Activated T-helper 9 cell treated with anti-CD3 and anti-CD28 coated beads, Interleukin-2, amount 50 U/mL, for 16 hours (primary cell): ENCODE results near the gene CCDC93.

Experiments used
- DNase-seq: peaks from one replicate; pipeline ENCODE4 v3.0.0-alpha.2; 2020; ENCODE audit warnings: low read depth

The CCDC93 gene

DNA sequence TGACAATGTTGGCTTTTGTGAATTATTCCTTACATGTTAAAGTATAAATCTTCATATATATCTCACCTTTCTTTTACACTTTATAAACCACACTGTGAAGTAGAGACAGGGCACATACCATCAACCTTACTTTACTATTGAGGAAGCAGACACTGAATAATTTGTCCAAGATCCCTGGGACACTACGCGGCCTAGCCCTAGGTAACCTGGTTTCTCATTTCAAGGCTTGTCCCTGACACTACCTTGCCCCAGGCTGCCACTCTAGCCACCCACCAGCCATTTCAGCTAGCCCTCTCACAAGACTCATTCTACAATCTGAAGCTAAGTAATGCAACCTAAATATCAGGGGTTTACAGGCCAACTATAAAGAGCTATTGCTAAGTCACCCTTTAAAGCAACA is 26.7 kb downstream of the CCDC93 start:
- no peak for DNase-seq

DNA sequence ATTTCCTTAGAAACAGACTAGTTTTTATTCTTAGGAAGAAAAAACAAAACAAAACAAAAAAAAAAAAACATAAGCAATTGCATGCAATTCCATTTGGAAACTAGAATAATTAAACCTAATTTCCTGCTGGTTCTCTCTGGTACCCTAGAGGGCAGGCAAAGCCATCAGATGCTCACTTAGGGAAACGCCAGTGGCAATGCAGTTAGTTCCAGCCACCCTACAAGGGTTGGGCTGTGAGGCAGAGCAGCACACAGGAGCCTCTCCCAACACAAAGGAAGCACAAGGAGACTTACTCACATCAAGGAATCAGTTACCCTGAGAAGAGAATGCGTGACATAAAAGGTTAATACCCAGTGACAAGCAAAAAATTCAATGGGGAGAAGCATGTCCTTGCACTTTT is 28.8 kb downstream of the CCDC93 start:
- DNase-seq: no peak

DNA sequence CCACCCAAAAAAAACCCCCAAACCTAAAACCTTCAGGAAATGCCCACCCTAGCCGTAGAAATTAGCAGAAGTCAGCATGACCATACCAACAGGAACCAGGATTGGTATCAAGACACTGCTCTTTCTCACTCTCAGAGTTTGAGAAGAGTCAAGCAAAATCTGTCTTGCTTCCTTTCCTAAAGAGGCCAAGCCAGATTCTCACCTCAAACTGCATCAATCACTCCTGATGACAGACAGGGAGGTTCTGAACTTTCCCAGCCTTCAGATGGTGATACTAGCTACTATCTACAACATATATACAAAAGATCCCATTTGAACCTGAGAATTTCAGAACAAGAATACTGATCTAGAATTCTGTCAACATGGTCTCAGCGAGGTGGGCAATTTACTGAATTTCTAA is 29.7 kb downstream of the CCDC93 start:
- DNase-seq: no peak

DNA sequence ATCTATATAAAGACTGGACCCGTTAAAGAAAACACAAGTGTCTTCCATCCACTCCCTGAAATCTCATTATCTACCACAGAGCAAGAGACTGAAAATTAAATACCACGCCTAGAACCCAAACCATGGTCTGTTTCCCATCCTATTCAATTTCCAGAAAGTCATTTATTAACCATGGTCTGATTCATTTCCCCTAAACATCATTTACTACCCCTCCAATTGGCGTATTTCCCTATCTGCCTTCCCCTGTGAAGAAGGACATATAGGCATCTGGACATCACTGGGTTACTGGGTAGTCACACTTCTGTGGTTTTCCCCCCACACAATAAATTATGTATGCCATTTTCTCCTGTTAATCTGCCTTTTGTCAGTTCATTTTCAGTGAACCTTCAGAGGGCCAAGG is 30.8 kb downstream of the CCDC93 start:
- no peak for DNase-seq

DNA sequence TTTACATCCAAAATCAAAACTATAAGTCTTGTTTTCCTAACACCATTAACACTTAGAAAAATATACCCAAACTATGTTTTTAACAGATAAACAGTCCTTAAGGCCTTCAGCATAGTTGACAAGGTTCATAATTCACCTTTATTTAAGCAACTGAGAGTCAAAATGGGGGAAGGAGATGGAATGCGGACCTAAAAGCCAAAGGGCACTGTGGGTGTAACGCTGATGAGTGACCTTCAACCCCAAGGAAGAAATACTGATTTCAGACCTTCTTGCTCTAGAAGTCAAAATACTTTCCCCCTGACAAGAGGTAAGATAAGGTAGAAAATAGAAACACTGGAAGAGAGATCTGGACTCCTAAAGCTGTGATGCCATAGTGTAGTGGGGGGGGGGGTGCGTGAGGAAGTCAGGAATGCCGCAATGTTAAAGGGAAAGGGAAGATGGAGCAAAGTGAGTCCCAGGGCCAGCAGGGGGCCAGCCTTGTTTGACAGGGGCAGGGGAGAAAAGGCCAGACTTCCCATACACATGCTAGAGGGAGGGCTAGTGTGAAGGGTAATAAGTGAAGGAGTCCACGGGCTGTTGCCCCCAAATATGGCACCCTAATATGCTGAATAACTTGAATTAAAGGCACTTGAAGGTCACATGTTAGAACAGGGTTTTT is 31.4 kb downstream of the CCDC93 start:
- DNase-seq: no peak

DNA sequence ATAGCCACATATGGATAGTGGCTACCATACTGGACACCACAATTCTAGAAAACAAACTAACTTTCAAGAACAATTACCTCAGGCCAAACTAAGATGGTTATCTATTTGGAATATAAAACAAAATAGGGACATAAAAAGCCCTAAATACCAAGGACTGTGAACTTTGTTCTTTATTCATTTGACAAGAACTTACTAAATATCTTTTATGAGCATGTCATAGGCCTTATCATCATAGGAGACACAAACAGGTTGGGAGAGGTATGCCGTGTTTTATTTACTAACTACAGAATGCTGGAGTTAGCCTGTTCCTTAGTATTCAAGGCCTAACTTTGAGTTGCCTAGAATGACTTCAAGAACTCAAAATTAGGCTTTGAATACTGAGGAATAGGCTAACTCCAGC is 32.1 kb downstream of the CCDC93 start:
- no peak for DNase-seq

DNA sequence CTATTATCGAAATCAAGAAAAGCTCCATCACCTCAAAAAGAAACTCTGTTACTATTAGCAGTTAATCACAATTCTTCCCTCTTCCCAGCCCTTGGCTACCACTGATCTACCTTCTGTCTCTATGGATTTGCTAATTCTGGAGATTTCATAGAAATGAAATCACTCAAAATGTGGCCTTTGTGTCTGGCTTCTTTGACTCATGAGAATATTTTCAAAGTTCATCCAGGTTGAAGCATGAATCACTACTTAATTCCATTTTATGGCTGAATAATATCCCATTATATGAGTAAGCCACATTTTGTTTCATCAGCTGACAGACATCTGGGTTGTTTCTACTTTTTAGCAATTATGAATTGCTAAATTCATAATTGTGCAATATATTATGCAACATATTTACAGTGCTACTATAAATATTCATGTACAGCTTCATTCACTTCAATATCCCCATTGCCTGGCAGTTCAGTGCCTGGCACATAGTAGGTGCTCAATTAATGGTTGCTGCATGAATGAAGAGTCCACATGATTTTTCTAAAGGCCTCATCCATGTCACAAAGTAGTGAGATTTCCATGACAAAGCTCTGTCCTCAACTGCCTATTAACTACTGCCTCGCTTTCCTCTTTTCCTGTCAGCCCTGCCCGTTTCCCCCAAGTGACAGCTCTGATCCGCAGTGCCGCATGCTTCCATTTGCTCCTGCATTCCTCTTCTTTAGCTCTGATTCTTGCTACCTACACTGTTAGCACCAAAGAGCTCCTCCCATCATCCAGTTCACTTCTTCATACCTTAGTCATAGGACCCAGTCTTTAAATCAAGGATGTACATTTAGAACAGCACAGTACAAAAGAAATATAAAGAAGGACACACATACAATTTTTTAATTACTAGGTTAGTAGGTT is 32.8 kb downstream of the CCDC93 start:
- no peak for DNase-seq

DNA sequence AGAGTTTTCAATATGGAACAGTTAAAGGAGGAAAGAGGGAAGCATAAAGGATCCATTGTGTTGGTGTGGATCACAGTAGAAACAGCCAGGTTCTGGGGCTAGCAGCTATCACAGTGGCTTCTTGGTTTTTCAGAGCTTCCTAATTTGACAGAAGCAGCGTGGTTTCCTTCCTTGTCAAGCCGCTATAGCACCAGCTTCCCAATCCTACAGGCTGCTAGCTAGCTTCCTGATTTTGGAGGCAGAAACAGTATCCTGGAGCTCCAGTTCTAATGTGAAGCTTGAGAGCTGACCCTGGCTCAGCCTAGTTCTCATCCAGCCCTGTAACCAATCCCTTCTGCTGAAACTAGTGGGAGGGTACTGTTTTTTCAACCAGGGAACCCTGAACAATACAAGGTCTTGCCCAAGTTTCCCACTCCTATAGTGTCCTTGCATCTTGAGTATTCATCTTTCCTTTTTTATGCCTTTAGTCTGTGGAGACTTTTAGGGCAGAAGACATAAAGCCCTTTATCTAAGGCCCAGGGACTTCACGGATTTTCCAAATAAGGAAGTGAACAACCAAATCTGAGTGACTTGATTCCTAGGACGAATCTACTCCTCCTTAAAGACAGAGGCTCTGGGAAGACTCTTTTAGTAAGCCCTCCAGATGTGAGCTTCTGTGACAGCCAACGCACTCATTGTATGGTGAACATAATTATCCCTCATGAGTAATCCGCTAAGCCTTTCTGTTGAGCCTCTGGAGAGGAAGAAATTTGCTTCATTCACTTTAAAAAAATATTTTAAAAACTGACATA is 33.8 kb downstream of the CCDC93 start:
- no peak for DNase-seq

DNA sequence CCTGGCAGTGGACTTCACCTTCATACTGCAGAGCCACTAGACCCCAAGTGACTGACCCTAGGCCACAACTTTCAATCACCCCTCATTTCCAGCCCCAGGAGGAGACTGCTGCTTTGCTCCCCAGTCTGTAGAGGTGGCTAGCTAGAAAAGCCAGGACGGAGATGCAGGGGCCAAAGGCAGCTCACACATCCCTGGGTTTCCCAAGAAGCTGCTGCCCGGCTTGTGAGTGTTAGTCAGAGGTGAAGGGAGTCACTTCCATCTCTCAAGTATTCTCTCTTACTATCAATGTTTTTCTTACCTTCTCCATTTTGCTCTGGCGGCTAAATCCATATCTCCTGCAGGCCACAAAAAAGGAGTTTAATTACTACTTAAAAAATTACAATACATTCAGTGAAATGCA is 36.2 kb downstream of the CCDC93 start:
- DNase-seq: no peak

DNA sequence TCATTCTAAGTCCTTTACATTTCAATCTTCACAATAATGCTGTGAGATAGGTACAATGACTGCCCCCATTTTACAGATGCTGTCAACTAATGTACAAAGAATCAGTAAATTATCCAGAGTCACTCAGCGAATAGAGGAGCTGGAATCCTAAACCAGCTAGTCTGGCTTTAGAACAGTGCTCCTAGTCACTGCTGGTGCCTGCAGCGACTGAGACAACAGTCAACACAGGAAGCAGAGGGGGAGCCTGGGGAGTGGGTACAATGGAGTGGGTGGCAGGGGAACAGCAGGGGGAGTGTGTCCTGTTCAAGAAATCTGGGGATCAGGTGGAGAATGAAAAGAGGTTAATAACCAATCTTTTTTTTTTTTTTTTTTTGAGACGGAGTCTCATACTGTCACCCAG is 37.3 kb downstream of the CCDC93 start:
- no peak for DNase-seq

DNA sequence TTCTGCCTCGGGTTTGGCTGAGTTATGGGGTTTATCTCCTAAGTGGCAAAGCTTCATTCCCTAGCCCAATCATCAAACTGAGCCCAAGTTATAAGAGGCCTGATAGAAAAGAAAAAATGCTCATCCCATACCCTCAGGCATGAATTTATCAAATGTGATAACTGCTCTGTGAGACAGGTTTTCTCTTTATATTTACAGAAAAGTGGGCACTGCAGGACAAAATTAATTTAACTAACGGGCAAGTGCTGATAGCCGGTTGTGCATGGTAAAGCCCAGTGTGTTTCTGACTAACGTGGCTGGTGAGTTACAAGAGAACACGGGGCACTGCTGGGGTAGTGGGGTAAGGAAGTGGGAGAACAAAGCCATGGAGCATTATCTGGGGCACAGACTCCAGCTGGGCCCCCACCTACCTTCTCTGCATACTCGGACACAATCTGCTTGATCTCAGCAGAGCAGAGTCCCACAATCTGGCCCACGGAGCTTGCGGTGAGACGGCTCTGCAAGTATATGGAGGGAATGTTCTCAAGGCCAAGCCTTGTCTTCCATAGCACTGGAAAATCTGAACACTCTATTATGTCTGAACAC is 40.3 kb downstream of the CCDC93 start:
- no peak for DNase-seq

DNA sequence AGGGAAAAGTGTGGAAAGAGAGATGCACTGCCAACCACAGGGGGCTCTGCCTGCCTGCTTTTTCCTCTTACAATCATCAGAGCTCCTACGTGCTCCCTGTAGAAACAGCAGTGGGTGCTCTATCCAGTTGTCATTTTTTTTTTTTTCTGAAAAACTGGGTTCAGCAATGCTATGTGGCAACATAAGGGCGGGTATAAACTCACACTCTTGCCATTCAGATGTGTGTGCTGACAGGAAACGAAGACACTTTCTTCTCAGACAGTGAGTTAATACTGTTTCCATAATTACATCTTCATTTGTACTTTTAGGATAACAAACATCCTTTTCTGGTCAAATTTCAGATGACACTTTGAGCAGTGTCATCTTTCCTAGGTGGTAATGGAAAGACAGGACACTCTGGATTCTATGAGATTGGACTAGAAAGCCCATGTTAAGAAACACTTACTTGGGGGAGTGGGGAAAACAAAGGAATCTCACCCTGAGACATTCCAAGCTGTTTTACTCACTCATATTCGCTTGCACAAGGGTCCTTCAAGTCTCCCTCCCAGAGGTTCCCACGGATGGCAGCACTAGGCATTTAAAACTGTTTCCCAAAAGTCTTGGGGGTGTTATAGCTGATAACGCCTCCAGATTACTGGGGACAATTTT is 41.3 kb downstream of the CCDC93 start:
- no peak for DNase-seq

DNA sequence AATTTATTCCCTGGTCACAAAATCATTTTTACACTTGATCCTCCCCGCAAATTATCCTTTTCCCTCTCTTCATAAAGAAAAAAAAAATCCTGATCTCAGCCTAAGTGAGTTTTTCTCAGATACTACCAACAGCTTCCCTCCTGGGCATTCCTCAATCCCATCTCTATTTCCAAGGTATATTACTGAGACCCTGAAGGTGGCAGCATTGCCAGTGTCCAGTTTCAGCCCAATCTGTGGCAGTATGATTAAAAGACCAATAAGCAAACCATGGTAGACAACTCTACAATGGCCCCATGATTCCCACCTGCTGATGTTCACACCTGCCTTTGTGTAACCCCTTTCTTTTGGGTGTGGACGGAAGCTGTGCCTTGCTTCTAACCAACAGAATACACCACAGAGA is 45.1 kb downstream of the CCDC93 start:
- no peak for DNase-seq

DNA sequence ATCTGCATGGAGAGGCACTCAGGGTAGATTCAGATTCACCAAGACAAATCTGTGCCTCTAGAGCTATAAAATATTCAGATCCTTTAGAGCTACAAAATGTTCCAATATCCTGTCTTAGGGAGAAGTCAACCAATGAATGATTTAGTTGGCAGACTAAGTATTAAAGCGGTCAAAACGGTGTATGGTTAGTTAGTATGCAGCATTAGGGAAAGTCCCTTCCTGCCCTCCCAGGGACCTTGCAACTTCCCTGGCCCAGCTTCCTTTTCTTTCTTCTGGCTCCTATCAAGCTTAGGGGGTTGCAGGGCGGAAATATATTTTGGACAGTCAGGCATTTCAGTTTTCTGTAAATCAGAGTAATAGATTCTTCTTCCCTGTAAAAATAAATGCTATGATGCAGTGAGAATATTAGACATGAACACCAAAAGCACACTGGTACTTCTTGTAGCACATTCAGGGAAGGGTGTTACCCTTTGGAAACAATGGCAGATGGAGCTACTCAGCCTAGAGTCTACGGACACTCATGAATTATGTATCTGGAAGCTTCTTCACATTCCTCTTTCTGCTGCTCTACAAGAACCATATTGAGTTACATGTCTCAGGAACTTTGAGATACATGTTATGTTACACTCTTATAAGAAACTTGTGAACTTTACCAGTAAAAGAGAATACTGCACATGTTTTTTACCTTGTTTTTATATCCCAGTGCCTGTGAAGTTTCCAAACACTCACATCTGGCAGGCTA is 45.7 kb downstream of the CCDC93 start:
- no peak for DNase-seq

DNA sequence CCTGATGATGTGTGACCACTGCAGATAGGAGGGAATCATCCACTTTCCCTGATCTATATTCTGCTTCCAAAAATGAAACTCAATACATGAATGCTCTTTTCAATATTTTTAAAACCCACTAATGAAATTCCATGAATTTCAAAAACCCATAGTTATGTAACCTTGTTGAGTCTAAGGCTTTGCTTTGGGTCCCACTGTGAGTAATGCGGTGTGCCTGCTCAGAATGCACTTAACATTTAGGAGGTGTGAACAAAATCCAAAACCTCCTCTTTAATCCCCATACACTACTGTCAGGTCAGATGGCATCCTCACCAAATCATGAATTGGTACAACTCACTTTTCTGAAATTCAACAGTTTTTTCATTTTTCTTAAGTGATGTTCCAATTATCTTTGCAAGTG is 50.4 kb downstream of the CCDC93 start:
- no peak for DNase-seq

DNA sequence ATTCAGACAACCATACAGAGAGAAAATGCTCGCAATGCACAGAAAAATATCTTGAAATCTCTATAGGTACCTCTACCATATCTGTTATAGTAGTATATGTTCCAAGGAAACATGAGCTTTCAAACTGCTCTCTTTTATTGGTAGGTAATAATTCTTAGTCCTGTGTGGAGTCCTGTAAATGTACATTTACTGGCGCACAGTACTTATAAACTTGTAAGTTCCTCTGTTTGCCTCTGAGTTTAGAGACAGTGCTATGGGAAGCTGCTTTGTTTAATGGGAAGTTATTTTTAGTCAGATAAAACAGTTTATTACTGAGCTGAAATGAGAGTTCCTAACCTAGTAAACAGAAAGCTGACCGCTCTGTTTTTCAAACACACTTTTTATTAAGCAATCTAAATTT is 52.7 kb downstream of the CCDC93 start:
- no peak for DNase-seq

DNA sequence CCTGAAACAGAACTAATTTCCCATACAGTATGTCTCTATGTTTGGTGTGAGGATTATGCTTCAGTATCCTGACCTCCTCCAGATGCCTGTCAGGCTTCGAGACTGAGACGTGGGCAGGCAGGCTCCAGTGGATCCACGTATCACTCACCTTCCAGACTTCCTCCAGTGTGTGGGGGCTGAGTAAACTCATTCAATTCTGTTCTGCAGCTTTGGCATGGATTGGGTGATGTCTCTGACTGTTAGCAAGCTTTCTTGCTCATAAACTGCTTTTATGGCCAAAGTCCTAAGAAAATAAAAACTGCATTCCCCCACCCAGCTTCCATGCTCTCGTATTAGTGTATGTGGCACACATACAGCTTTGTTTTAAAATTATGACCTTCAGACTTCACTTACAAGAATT is 53.6 kb downstream of the CCDC93 start:
- no peak for DNase-seq

DNA sequence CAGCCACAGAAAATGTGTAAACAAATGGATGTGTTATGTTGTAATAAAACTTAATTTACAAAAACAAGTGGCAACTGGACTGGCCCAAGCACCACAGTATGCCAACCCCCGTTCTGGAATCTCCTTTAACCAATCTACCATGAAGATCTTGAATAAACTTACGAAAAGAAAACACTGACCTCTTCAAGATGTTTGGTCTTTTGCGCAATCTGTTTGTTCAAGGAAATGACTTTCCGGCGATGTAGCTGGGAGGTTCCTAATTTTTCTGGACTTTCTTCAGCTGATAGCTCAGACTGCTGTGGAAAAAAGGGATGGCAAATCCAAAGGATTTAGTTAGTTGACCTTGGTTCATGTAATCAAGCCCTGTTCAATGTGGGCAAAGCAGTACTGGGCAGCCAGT is 55.7 kb downstream of the CCDC93 start:
- no peak for DNase-seq

DNA sequence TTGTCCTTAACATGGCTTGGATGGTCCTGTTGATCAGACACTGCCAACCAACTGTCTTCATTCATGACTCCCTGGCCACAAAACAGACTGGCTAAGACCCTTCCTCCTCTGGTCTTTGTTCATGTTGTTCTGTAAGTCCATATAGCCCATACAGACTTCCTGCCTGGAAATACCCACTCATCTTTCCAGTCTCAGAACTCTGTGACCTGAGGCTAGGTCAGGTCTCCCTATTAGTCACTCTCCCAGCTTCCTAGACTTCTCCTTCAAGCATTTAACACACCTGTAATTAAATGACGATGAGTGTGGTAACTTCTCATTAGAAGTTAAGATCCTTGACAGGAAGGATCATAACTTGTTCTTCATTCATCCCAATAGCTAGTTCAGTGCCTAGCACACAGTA is 56.3 kb downstream of the CCDC93 start:
- no peak for DNase-seq

DNA sequence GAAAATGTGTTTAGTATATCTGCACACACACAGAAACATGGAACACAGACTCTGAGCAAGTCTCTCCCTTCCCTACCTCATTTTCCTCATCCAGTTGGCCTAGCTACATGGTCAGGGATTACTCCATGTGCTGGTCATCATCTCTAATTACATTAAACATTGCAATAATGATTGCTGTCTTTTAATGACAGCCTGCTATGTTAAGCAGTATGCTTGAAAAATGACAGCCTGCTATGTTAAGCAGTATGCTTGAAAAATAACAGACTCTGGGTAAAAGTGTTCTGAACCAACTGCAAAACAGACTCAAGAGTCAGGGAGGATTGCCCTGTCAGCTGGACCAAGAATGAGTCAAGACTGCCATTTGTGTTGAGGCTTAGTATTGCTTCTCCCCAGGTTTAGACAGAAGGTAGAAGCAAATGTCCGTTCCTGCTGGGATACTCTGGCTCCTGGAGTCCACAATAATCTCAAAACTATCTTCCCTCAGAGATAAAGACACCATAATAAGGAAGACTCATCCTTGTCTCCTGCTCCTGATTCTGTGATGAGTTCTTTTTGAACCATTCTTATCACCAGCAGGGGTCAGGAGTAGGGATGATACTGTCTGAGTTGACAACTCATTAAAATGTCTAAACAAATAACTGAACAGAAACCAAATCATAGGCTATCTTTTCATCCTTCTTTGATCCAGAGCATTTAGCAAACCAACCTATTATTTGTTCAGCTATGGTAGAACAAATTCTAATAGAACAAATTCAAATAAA is 57.7 kb downstream of the CCDC93 start:
- DNase-seq: no peak

DNA sequence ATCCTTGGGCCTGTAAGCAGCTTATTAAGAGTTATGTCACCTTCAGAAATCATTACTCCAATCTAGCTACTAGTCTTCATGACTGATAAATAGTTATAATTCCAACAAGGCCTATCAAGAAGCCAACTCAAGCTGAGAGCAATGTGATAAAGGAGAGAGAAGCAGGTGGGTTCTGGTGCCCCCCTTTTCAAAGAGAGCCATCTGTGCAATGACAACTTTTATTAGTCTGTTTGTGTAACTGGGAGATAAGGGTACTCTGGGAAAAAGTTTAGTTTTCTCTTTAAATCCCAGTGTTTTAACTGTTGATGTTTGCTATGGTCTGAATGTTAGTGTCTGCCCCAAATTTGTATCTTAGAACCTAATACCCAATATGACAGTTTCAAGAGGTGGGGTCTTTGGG is 60.6 kb downstream of the CCDC93 start:
- no peak for DNase-seq
